ENCODE measurements around the gene S100A2. TPM values are rescaled to one million over a fixed set of nuclear protein-coding genes. Genes with fewer than 3 reads are reported as not detected.
"Not testable (repeated sequence)": the region's sequence is repeated elsewhere in the genome, so short reads cannot be mapped to it uniquely, and the experiment has no call there.

The S100A2 gene
- total RNA-seq, 1 donor, result 3.3 TPM

DNA sequence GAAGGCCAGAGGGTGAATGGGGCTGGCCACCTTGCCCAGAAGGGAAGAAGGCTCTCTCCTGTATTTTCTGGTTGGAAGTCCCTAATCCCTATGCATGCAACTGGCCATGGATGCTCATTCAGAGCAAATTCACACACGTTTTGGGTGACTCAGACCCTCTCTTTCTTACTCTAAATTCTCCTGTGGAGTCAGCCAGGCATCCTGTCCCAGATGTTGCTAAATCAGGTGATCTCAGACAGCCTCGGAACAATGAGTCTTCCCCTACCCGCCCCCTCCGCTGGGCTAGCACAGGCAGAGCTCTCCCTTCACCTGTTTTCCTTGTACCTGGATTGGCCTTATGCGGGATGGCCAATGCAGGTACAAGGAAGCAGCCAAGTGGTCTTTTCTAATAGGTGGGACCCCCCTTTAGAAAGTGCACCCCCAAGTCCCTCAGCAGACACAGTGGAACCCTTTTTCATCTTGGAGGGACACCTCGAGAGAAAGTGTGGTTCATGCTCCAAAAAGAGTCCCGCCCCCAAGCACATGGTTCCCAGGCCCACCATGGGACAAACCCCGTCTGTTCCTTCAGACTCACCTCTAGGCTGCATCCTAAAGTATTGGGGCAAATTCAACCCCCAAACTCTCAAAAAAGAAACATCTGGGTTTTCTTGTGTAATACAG lies 38.5 kb downstream of the S100A2 start:
- TF ChIP-seq, protein P1, sequence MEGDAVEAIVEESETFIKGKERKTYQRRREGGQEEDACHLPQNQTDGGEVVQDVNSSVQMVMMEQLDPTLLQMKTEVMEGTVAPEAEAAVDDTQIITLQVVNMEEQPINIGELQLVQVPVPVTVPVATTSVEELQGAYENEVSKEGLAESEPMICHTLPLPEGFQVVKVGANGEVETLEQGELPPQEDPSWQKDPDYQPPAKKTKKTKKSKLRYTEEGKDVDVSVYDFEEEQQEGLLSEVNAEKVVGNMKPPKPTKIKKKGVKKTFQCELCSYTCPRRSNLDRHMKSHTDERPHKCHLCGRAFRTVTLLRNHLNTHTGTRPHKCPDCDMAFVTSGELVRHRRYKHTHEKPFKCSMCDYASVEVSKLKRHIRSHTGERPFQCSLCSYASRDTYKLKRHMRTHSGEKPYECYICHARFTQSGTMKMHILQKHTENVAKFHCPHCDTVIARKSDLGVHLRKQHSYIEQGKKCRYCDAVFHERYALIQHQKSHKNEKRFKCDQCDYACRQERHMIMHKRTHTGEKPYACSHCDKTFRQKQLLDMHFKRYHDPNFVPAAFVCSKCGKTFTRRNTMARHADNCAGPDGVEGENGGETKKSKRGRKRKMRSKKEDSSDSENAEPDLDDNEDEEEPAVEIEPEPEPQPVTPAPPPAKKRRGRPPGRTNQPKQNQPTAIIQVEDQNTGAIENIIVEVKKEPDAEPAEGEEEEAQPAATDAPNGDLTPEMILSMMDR (IDR thresholded peaks at IDR 0.05; ENCODE audit: insufficient read depth, low read length), result no peak
- no peak overlapping the region for H3K4me3 ChIP-seq (ENCODE audit: low read depth, low read length)
- no peak for DNase-seq (ENCODE audit: low read depth)

DNA sequence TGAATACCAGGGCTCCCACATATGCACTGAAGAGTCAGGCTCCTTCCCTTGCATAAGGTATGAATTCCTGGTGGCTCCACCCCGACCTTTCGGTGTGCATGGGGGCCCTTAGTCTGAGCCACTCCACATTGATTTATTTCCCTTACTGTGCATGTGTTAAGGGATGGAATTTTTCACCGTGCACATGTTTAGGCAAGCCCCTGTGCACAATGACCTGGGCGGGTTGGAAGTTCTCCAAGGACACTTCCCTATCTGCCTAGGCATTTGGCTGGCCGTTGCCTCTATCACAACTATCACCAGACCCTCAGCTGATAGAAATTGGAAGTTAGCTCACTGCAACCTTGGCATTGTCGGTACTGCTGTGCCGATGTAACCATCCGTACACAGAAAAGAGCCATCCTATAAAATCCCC lies 39.5 kb downstream of the S100A2 start:
- TF ChIP-seq, protein P1 (IDR thresholded peaks at IDR 0.05; ENCODE audit: insufficient read depth, low read length), result no peak
- DNase-seq (ENCODE audit: low read depth), result no peak

DNA sequence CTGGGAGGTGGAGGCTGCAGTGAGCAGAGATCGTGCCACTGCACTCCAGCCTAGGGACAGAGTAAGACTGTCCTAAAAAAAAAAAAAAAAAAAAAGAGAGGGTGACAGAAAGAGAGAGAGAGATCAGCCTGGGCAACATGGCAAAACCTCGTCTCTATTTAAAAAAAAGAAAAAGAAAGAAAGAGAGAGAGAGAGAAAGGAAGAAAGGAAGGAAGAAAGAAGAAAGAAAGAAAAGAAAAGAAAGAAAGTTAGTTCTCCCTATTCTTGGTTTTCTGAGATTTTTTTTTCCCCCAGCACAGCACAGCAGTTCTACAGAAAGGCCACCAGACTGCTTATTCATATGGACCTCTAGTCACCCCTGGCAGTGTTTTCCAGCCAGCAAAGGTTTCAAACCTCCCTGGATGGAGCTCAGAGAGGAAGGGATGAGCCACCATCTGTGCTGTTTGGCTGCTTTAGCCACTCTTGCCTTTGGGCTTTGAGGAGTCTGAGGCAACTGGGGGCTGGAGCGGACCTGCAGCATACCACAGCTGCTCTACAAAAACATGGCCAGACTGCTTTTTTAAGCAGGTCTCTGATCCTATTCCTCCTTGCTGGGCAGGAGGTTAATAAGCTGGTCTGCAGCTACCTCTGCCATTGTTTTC lies 40.4 kb downstream of the S100A2 start:
- DNase-seq (ENCODE audit: low read depth), result peak; percentile 63
- no peak overlapping the region for H3K4me3 ChIP-seq (ENCODE audit: low read depth, low read length)
- TF ChIP-seq, protein P1 (IDR thresholded peaks at IDR 0.05; ENCODE audit: insufficient read depth, low read length), result peak; percentile 13

More for the DNA sequence above, 39.5 kb downstream of the S100A2 start:
- H3K4me3 ChIP-seq (ENCODE audit: low read depth, low read length), result no peak overlapping the region

DNA sequence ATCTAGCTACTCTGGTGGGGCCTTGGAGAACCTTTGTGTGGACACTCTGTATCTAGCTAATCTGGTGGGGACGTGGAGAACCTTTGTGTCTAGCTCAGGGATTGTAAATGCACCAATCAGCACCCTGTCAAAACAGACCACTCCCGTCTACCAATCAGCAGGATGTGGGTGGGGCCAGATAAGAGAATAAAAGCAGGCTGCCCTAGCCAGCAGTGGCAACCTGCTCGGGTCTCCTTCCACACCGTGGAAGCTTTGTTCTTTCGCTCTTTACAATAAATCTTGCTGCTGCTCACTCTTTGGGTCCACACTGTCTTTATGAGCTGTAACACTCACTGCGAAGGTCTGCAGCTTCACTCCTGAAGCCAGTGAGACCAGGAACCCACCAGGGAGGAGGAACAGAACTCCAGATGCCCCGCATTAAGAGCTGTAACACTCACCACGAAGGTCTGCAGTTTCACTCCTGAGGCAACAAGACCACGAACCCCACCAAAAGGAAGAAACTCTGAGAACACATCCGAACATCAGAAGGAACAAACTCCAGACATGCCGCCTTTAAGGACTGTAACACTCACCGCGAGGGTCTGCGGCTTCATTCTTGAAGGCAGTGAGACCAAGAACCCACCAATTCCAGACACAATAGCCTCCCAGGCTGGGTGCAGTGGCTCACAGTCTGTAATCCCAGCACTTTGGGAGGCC lies 43.1 kb downstream of the S100A2 start:
- not testable (repeated sequence) for DNase-seq (ENCODE audit: low read depth); H3K4me3 ChIP-seq (ENCODE audit: low read depth, low read length)

DNA sequence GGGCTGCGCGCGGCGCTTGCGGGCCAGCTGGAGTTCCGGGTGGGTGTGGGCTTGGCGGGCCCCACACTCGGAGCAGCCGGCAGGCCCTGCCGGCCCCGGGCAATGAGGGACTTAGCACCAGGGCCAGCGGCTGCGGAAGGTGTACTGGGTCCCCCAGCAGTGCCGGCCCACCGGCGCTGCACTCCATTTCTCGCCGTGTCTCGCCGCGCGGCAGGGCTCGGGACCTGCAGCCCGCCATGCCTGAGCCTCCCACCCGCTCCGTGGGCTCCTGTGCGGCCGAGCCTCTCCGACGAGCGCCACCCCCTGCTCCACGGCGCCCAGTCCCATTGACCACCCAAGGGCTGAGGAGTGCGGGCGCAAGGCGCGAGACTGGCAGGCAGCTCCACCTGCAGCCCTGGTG lies 43.8 kb downstream of the S100A2 start:
- not testable (repeated sequence) for DNase-seq (ENCODE audit: low read depth); H3K4me3 ChIP-seq (ENCODE audit: low read depth, low read length)

DNA sequence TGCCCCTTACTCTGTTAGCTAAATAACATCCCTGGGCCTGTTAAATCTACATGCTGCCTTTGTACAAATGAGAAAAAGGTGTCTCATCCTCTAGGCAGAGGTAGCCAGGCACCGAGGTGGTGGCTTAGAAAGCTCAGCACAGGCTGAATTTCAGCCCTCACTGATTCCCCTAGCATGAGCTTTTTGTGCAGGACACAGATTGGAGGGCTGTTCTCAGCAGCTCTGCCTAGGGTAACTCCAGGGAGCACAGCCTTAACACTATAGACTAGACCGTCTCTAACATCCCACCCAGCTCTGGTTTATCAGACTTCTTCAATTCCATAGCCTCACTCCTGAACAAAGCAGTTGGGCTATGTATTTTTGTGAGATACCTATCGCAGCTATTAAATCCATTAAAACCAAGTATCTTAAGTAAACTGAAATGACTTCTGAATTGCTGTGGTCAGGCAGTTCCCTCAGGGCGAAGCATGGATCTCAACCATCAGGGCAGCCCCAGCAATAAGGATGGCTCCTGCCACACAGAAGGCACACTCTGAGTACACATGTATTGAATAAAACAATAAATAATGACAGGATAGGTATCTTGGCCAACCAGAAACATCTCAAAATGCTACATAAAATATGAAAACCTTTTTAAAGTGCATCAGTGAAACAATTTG lies 44.7 kb downstream of the S100A2 start:
- no peak overlapping the region for H3K4me3 ChIP-seq (ENCODE audit: low read depth, low read length)
- no peak for DNase-seq (ENCODE audit: low read depth)
- TF ChIP-seq, protein P1 (IDR thresholded peaks at IDR 0.05; ENCODE audit: insufficient read depth, low read length), result no peak

DNA sequence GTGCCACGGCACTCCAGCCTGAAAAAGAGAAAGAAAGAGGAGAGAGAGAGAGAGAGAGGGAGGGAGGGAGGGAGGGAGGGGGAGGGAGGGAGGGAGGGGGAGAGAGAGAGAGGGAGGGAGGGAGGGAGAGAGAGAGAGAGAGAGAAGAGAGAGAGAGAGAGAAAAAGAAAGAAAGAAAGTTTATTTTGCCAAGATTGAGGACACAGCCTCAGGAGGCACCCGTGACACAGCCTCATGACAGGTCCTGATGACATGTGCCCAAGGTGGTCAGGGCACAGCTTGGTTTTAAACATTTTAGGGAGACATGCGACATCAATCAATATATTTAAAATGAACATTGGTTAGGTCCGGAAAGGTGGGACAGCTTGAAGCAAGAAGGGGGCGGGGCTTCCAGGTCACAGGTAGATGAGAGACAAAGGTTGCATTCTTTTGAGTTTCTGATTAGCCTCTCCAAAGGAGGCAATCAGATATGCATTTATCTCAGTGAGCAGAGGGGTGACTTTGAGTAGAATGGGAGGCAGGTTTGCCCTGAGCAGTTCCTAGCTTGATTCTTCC lies 45.4 kb downstream of the S100A2 start:
- not testable (repeated sequence) for H3K4me3 ChIP-seq (ENCODE audit: low read depth, low read length); DNase-seq (ENCODE audit: low read depth)

DNA sequence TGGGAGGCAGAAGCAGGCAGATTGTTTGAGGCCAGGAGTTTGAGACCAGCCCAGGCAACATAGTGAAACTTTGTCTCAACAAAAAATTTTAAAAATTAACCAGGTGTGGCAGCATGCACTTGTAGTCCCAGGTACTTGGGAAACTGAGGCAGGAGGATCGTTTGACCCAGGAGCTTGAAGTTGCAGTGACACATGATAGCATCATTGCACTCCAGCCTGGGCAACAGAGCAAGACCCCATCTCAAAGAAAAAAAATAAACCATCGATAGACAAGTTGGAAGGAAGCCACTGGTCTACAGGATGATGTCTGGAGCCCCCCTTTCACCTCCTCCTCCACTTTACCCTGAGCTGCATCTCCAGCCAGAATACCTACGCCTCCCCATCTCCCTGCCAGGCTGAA lies 46.4 kb downstream of the S100A2 start:
- TF ChIP-seq, protein P1 (IDR thresholded peaks at IDR 0.05; ENCODE audit: insufficient read depth, low read length), result no peak
- no peak for DNase-seq (ENCODE audit: low read depth)
- H3K4me3 ChIP-seq (ENCODE audit: low read depth, low read length), result no peak overlapping the region

Data from fibroblast of the aortic adventitia (primary cell).